AG10803 (cell line): ENCODE results near the gene CLDN22.
A peak's percentile ranks its signal among the peaks of the same experiment; 100 is the strongest.

ENCODE experiments used
- DNase-seq: peaks from one replicate; pipeline ENCODE4 v3.0.0; 2010; ENCODE audit warnings: low read depth
- H3K4me3 ChIP-seq: 2 replicates; pipeline ENCODE4 v1.5.1; 2011; ENCODE audit warnings: mild to moderate bottlenecking, low read length, control low read depth
- TF ChIP-seq, protein P1 (sequence below): conservative IDR thresholded peaks from 2 replicates; pipeline ENCODE4 v1.5.1; 2011; ENCODE audit warnings: mild to moderate bottlenecking, low read length, control low read depth, inconsistent platforms

CLDN22 gene

DNA sequence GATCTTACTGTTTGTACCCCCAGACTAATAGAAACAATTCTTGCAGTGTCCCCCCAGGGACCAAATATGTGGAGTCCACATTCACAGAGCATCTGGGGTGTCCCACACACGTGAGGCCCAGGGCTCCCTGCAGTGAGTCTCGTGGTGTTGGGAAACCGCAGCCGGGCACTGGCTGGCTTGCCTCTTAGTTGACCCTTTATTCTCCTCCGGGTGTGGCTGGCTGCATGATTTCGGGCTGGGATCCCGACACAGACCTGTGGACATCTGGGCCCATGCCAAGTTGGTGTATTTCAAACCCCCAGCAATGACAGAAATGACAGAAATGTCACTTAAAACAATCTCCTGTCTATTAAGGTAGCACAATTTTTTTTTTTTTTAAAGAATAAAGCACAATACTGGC is 17.8 kb upstream of the CLDN22 start:
- no peak for DNase-seq
- TF ChIP-seq, protein P1, sequence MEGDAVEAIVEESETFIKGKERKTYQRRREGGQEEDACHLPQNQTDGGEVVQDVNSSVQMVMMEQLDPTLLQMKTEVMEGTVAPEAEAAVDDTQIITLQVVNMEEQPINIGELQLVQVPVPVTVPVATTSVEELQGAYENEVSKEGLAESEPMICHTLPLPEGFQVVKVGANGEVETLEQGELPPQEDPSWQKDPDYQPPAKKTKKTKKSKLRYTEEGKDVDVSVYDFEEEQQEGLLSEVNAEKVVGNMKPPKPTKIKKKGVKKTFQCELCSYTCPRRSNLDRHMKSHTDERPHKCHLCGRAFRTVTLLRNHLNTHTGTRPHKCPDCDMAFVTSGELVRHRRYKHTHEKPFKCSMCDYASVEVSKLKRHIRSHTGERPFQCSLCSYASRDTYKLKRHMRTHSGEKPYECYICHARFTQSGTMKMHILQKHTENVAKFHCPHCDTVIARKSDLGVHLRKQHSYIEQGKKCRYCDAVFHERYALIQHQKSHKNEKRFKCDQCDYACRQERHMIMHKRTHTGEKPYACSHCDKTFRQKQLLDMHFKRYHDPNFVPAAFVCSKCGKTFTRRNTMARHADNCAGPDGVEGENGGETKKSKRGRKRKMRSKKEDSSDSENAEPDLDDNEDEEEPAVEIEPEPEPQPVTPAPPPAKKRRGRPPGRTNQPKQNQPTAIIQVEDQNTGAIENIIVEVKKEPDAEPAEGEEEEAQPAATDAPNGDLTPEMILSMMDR: no peak
- H3K4me3 ChIP-seq: no peak overlapping the region

DNA sequence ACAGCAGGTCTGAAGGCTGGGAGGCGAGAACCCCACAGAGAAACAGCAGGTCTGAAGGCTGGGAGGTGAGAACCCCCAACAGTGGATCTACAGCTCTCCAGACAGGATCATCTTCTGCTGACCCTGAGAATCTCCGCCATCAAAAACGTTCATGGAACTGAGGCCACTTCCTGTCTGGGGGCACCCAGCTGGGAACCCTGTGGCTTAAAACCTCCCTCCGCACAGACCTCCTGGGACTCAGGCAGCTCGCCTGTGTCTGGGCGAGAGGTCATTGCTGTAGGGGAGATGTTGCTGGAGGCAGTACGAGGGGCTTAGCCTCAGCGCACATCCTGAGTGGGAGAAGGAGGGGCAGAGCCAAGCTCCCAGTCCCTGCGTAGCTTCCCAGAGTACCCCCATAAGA is 17.3 kb upstream of the CLDN22 start:
- TF ChIP-seq, protein P1: no peak
- H3K4me3 ChIP-seq: no peak overlapping the region
- DNase-seq: no peak

- no peak overlapping the region for H3K4me3 ChIP-seq
- peak; percentile 97 for DNase-seq
- TF ChIP-seq, protein P1: no peak
These were observed 15.4 kb upstream of the CLDN22 start for GRCh38 chr4:183335369-183335940.

DNA sequence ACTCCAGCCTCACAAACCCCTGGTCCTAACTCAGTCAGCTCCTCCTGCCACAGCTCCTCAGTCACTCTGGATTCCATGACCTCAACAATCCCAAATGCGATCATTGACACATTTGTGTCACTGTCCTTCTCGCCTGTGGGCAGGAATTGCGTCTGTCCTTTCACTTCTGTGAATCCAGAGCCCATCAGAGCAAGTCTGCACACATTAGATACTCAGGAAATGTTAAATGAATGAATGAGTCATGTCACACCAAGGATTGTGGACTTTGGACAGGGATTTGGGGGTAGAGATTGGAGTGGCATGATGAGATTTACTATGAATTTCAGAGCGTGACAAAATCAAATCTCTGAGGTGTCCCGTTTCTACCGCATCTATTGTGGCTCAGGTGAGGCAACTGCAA is 13.9 kb upstream of the CLDN22 start:
- no peak for DNase-seq
- TF ChIP-seq, protein P1: no peak
- no peak overlapping the region for H3K4me3 ChIP-seq

- TF ChIP-seq, protein P1: no peak
- H3K4me3 ChIP-seq: no peak overlapping the region
- DNase-seq: no peak
These were observed 13.1 kb upstream of the CLDN22 start for GRCh38 chr4:183333202-183333601.

GRCh38 chr4:183332447-183332846 is 12.4 kb upstream of the CLDN22 start:
- no peak overlapping the region for H3K4me3 ChIP-seq
- DNase-seq: no peak
- TF ChIP-seq, protein P1: no peak

GRCh38 chr4:183330841-183331240 is 10.8 kb upstream of the CLDN22 start:
- peak; percentile 27 for DNase-seq
- no peak overlapping the region for H3K4me3 ChIP-seq
- TF ChIP-seq, protein P1: no peak
